Activated CD4-positive, alpha-beta T cell treated with anti-CD3 and anti-CD28 coated beads, Interleukin-2, amount 10 ng/mL, durations not matched to agents 24 days and 14 days (primary cell): Measurements from ENCODE around the gene NSD2. TPM values are rescaled to one million over a fixed set of nuclear protein-coding genes. Genes with fewer than 3 reads are reported as not detected.
"Not testable (repeated sequence)": the region's sequence is repeated elsewhere in the genome, so short reads cannot be mapped to it uniquely, and the experiment has no call there.

Experiments
- DNase-seq: peaks from one replicate; pipeline ENCODE4 v3.0.0; 2022
- H3K27ac Mint-ChIP-seq: one replicate; pipeline ENCODE4 v1.8.0; 2022; ENCODE audit warnings: mild to moderate bottlenecking, mixed read lengths
- H3K27me3 Mint-ChIP-seq: one replicate; pipeline ENCODE4 v1.8.0; 2022; ENCODE audit warnings: mixed read lengths
- H3K36me3 Mint-ChIP-seq: one replicate; pipeline ENCODE4 v1.8.0; 2022; ENCODE audit warnings: low read depth, mild to moderate bottlenecking, mixed read lengths
- H3K4me1 Mint-ChIP-seq: one replicate; pipeline ENCODE4 v1.8.0; 2021; ENCODE audit warnings: mixed read lengths
- H3K4me3 Mint-ChIP-seq: one replicate; pipeline ENCODE4 v1.8.0; 2022; ENCODE audit warnings: mild to moderate bottlenecking, moderate library complexity, mixed read lengths
- H3K9me3 Mint-ChIP-seq: one replicate; pipeline ENCODE4 v1.8.0; 2021; ENCODE audit warnings: mixed read lengths
- intact Hi-C: fragments of 100-400 bp; cut with micrococcal nuclease; formaldehyde crosslinking; loops from one replicate; pipeline ENCODE4 v1.15.1; 2023
- total RNA-seq: library from RNA; stranded (reverse); gene quantifications from 2 replicates; pipeline ENCODE4 v1.2.3, GENCODE V29; 2022

Gene NSD2
- total RNA-seq, 1 donor from 2014 or later, result 214 TPM

DNA sequence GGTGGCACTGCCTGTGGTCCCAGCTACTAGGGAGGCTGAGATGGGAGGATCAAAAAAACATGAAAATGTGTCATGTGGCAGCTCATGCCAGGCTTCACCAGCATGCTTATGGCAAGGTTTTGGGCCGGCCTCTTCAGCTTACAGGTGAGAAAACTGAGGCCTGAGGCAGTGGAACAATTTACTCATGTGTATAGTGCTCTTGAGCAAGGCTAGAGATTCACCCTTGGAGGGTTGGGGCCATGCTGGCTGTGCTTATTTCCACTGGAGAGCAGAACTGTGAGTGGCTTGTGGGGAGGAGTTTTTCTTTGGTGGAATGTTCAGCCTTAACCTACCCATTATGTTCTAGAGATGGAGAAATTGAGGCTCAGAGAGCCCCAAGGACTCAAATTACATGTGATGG is 31.8 kb downstream of the NSD2 start:
- H3K9me3 Mint-ChIP-seq, result no peaks in the 10 kb centered on the region
- DNase-seq, result no peak
- no peak overlapping the region for H3K4me3 Mint-ChIP-seq
- peaks cover 49% of the 10 kb centered on the region for H3K36me3 Mint-ChIP-seq
- intact Hi-C loops, result no loop called here
- no peaks in the 10 kb centered on the region for H3K27me3 Mint-ChIP-seq
- peak overlapping the region; percentile 15 for H3K27ac Mint-ChIP-seq
- peaks cover 66% of the 10 kb centered on the region for H3K4me1 Mint-ChIP-seq

DNA sequence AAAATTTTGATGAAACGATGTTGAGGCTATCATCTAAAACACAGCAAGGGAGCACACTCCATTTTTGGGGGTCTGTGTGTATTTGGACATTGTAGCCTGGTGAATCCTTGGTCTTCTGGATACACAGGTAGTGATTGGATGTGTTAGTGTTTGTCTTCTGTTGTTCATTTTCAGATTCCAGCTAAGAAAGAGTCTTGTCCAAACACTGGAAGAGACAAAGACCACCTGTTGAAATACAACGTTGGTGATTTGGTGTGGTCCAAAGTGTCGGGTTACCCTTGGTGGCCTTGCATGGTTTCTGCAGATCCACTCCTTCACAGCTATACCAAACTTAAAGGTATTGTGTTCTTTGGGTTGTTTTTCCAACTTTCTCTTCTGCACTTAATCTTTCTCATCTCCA is 32.8 kb downstream of the NSD2 start:
- intact Hi-C loops, result no loop called here
- Mint-ChIP-seq H3K4me1 (peaks cover 67% of the 10 kb centered on the region), H3K27me3 (no peaks in the 10 kb centered on the region), H3K27ac (no peak overlapping the region), H3K36me3 (peaks cover 53% of the 10 kb centered on the region), H3K4me3 (no peak overlapping the region), H3K9me3 (no peaks in the 10 kb centered on the region)
- DNase-seq, result no peak

DNA sequence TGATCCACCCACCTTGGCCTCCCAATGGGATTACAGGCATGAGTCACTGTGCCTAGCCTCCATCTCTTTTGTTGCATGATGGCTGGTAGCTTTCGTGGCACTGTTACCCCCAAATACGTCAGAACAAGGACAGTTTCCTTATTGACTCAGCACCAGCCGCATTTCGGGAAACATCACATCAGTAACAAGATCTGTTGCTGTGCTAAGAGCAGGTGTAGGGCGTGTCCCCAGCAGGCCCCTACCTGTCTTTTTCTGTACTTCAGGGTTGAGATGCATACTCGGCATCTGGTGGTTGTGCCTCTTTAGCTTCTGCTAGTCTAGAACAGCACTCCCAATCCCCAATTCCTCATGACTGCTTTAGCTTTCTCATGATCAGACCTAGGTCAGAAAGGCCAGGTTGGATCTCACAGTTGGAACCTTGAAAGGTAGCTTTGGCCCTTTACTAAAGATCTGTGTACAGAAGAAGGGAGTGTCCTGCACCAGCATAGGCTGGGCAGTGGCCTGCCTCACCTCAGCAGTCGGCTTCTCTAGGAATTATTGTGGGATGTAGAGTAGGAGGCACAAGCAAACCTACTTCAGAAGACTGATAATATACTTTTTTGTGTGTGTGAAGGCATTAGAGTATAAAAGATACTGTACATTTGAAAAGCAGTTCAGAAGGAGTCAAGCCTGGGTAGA is 36.8 kb downstream of the NSD2 start:
- peaks cover 51% of the 10 kb centered on the region for H3K36me3 Mint-ChIP-seq
- H3K4me1 Mint-ChIP-seq, result peaks cover 55% of the 10 kb centered on the region
- peak overlapping the region; percentile 57 for H3K27ac Mint-ChIP-seq
- intact Hi-C loops, result no loop called here
- no peaks in the 10 kb centered on the region for H3K27me3 Mint-ChIP-seq
- no peaks in the 10 kb centered on the region for H3K9me3 Mint-ChIP-seq
- no peak overlapping the region for H3K4me3 Mint-ChIP-seq
- DNase-seq, result no peak

DNA sequence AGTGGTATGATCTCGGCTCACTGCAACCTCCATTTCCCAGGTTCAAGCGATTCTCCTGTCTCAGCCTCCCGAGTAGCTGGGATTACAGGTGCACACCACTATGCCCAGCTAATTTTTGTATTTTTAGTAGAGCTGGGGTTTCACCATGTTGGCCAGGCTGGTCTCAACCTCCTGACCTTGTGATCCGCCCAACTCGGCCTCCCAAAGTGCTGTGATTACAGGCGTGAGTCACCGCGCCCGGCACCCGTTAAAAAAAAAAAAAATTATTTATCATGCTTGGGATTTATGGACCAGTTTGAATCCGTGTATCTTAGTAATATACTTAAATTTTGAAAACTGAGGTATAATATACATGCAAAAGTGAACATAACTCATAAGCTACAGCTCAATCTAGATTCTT is 38.5 kb downstream of the NSD2 start:
- H3K4me3 Mint-ChIP-seq, H3K27me3 Mint-ChIP-seq, H3K9me3 Mint-ChIP-seq, H3K27ac Mint-ChIP-seq, DNase-seq: not testable (repeated sequence)
- Mint-ChIP-seq H3K36me3 (peaks cover 47% of the 10 kb centered on the region), H3K4me1 (peaks cover 52% of the 10 kb centered on the region)
- intact Hi-C loops, result loop anchor here (5.0 to 10.0 kb wide), 3 partner anchors 37 to 275 kb away; partner anchors contain the start of gene NSD2

DNA sequence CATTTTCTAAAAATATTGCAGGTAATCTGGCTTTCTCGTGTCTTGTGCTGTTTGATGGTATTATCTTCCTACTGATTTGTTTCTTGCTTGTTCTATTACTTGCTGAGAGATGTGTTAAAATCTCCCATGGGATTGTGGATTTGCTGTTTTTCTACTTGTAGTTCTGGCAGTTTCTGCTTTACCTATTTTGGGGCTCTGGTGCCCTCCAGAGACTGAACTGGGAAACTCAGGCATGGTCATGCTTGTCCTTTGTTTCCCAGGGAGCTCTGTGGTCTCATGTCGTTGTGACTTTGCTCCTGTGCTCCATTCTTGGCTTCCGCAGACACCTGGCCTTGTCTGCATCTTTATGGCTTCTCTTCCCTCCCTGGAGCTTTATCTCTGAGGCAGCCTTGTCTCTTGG is 39.5 kb downstream of the NSD2 start:
- H3K4me1 Mint-ChIP-seq, result peaks cover 45% of the 10 kb centered on the region

DNA sequence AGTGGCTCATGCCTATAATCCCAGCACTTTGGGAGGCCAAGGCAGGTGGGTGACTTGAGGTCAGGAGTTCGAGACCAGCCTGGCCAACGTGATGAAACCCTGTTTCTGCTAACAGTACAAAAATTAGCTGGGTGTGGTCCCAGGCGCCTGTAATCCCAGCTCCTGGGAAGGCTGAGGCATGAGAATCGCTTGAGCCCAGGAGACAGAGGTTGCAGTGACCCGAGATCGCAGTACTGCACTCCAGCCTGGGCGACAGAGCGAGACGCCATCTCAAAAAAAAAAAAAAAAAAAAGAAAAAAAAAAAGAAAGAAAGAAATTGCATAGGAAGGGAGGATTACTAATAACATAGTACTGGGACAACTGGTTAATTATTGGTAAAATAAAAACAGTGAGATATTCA is 40.1 kb downstream of the NSD2 start:
- not testable (repeated sequence) for DNase-seq, H3K4me3 Mint-ChIP-seq, H3K27me3 Mint-ChIP-seq, H3K27ac Mint-ChIP-seq, H3K9me3 Mint-ChIP-seq
- intact Hi-C loops, result loop anchor here (5.0 to 10.0 kb wide), 3 partner anchors 39 to 273 kb away; partner anchors contain the start of gene NSD2
- Mint-ChIP-seq H3K36me3 (peaks cover 50% of the 10 kb centered on the region), H3K4me1 (peaks cover 38% of the 10 kb centered on the region)

More for the DNA sequence above, 39.5 kb downstream of the NSD2 start:
- no peak overlapping the region for H3K4me3 Mint-ChIP-seq
- peaks cover 45% of the 10 kb centered on the region for H3K36me3 Mint-ChIP-seq
- H3K27ac Mint-ChIP-seq, result no peak overlapping the region
- intact Hi-C loops, result loop anchor here (5.0 to 10.0 kb wide), 3 partner anchors 38 to 274 kb away; partner anchors contain the start of gene NSD2
- H3K27me3 Mint-ChIP-seq, result no peaks in the 10 kb centered on the region
- no peaks in the 10 kb centered on the region for H3K9me3 Mint-ChIP-seq
- peak; percentile 82 for DNase-seq

DNA sequence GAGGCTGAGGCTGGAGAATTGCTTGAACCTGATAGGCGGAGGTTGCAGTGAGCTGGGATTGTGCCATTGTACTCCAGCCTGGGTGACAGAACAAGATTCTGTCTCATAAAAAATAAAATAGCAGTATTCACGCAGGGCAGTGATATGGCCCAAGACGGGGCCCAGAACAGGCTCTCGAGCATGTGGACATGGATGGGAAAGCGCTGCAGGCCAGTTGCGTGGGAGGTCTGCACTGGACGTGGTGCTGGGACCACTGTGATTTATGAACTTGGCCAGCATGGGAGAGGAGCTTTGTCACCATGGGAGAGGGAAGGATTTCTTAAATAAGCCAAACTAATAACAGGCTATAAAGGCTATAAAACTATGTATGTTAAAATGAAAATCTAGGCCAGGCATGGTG is 51.6 kb downstream of the NSD2 start:
- Mint-ChIP-seq H3K4me3 (no peak overlapping the region), H3K27ac (no peak overlapping the region), H3K4me1 (peaks cover 3% of the 10 kb centered on the region), H3K9me3 (no peaks in the 10 kb centered on the region), H3K27me3 (no peaks in the 10 kb centered on the region), H3K36me3 (peaks cover 41% of the 10 kb centered on the region)
- no peak for DNase-seq
- intact Hi-C loops, result no loop called here

DNA sequence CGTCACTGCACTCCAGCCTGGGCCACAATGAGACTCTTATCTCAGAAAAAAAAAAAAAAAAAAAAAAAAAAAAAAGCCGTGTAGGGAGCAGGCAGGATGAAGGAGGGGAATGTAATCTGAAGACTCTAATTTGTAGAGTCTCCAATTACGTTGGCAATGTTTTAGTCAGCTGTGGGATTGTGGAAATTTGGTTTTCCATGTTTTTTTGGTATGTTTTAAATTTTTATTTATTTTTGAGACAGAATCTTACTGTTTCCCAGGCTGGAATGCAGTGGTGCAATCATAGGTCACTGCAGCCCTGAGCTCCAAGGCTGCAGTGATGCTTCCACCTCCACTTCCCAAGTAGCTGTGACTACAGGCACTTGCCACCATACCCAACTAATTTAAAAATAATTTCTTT is 56.5 kb downstream of the NSD2 start:
- no peak for DNase-seq
- H3K9me3 Mint-ChIP-seq, result no peaks in the 10 kb centered on the region

DNA sequence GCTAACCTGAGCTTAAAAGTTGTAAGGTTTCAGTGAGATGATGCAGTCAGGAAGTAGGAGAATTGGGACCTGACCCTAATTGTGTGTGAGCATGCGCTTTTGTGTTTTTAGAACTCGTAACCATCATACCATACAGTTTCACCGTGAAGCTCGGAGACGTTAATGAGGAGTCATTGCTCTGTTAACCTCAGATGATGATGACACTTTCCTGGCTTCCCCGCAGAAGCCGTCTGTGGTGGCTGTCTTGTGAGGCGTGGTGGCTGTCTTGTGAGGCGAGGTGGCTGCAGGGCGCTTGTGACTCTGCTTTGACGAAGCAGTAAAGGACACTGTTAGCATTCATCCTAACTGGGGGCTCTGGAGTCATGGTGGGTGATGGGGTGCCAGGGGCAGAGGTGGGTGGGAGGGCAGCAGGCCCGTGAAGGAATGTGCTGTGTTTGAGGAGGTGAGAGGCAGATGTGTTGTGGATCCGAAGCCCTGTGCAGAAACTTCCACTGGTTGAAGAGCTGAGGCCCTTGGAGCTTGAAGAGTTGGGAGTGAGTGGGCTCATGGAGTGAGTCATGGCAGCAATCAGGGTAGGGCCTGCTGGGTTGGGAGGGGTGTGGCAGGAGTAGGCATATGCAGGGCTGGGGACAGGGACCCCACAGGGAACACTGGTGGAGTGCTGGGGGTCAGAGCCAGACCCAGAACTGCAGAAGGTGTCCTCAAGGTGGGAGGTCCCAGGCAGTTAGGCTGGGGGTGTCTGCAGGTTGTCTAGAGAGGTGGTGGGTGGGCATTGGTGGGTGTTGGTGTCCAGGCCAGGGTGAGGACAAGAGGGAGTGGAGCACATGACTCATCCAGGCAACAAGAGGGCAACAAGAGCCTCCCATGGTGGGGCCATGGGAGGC is 57.4 kb downstream of the NSD2 start:
- intact Hi-C loops, result no loop called here
- Mint-ChIP-seq H3K4me1 (peaks cover 9% of the 10 kb centered on the region), H3K9me3 (no peaks in the 10 kb centered on the region), H3K27me3 (no peaks in the 10 kb centered on the region), H3K4me3 (no peak overlapping the region), H3K27ac (peak overlapping the region; percentile 59), H3K36me3 (peaks cover 43% of the 10 kb centered on the region)
- DNase-seq, result no peak

More for the DNA sequence above, 56.5 kb downstream of the NSD2 start:
- Mint-ChIP-seq H3K36me3 (peaks cover 50% of the 10 kb centered on the region), H3K4me1 (peaks cover 10% of the 10 kb centered on the region), H3K27me3 (no peaks in the 10 kb centered on the region), H3K4me3 (no peak overlapping the region), H3K27ac (no peak overlapping the region)
- intact Hi-C loops, result no loop called here

DNA sequence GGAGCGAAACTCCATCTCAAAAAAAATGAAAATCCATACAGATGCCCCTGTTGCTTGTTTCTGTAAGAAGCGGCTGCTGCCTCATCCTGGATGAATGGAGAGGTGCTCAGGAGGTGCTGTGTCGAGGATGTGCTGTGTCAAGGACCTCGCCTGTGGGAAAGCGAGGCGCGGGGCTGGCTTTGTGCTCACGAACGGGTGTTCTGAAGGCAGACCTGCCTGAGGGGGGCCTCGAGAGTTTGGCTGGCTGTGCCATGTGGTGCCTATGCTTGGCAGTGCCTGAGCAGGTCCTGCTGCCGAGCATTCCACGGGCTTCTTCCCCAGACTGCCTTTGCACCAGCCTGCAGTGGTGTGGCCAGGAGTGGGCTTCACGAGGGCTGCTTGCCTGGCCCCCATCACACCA is 61.5 kb downstream of the NSD2 start:
- no peaks in the 10 kb centered on the region for H3K9me3 Mint-ChIP-seq
- no peaks in the 10 kb centered on the region for H3K27me3 Mint-ChIP-seq
- peaks cover 40% of the 10 kb centered on the region for H3K36me3 Mint-ChIP-seq
- H3K4me1 Mint-ChIP-seq, result peaks cover 9% of the 10 kb centered on the region
- DNase-seq, result no peak
- H3K27ac Mint-ChIP-seq, result no peak overlapping the region
- no peak overlapping the region for H3K4me3 Mint-ChIP-seq
- intact Hi-C loops, result no loop called here

DNA sequence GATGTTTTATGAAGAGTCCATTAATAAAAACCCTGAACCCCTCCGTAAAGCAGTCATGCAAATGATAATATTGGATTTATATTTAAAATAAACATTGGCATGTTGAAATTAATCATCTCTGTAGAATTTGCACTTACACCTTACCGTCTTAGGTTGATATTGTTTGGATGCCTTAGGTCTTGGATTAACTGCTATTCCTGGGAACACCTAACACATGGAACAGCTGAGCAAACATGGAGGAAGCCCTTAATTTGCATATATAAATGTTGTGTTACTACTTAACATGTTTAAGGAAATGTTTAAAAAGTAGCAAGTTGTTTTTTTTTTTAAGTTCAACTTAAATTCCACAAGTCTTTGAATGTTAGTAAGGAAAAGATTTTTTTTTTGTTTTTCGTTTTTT is 62.5 kb downstream of the NSD2 start:
- Mint-ChIP-seq H3K36me3 (peaks cover 38% of the 10 kb centered on the region), H3K27me3 (no peaks in the 10 kb centered on the region)
- intact Hi-C loops, result no loop called here

DNA sequence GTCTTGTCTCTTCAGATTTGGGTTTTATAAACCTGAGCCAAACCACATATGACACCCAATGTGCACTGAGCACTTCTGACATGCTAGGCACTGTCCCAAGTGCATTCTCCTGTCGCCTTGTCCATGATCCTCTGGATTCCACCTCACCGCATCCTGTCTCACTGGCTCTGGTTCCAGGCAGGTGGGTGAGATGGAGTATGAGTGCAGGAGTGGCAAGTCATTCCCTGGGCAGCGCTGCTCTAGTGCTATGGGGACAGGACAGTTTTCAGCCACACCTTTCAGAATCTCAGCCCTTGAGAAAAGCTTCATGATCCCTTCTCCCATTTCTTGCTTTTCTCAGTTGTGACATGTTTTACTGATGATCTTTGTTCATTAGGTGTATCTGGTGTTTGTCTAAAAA is 66.4 kb downstream of the NSD2 start:
- peaks cover 4% of the 10 kb centered on the region for H3K4me1 Mint-ChIP-seq
- no peaks in the 10 kb centered on the region for H3K9me3 Mint-ChIP-seq
- DNase-seq, result no peak
- H3K27me3 Mint-ChIP-seq, result no peaks in the 10 kb centered on the region
- peaks cover 49% of the 10 kb centered on the region for H3K36me3 Mint-ChIP-seq
- intact Hi-C loops, result no loop called here
- no peak overlapping the region for H3K27ac Mint-ChIP-seq
- no peak overlapping the region for H3K4me3 Mint-ChIP-seq

More for the DNA sequence above, 62.5 kb downstream of the NSD2 start:
- no peak overlapping the region for H3K4me3 Mint-ChIP-seq
- H3K27ac Mint-ChIP-seq, result no peak overlapping the region
- peaks cover 5% of the 10 kb centered on the region for H3K4me1 Mint-ChIP-seq
- no peak for DNase-seq
- H3K9me3 Mint-ChIP-seq, result no peaks in the 10 kb centered on the region

DNA sequence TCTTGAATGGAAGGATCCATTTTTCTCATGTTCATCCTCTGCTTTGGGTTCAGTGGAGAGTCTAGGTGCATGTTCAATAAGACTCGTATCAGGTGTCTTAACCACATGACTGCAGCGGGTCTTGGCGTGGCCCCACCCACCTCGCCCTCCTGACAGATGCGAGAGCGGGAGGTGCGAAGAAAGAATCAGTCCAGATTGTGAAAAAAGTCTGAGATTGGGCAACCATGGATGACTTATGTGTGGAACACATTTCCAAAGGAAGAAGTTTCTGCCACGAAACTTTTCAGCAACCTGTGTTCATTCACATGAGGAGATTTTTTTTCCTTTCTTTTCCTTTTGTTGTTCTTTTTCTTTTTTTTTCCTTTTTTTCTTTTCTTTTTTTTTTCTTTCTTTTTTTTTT is 66.8 kb downstream of the NSD2 start:
- DNase-seq, result no peak
- no peaks in the 10 kb centered on the region for H3K9me3 Mint-ChIP-seq
- H3K27me3 Mint-ChIP-seq, result no peaks in the 10 kb centered on the region
- H3K27ac Mint-ChIP-seq, result no peak overlapping the region
- H3K36me3 Mint-ChIP-seq, result peaks cover 51% of the 10 kb centered on the region
- intact Hi-C loops, result no loop called here
- H3K4me1 Mint-ChIP-seq, result peaks cover 4% of the 10 kb centered on the region
- H3K4me3 Mint-ChIP-seq, result no peak overlapping the region
